Measurements from ENCODE around the gene TRIM59.

Gene TRIM59

GRCh38 chr3:160470181-160470580 lies 20.6 kb upstream of the TRIM59 start:
- DNase-seq (ENCODE audit: low read depth): no peak
- no peak for TF ChIP-seq MAX (IDR thresholded peaks at IDR 0.05; ENCODE audit: low read depth, low read length)
- no peak overlapping the region for H3K4me3 ChIP-seq (ENCODE audit: low read depth, low read length)

GRCh38 chr3:160464971-160465370 lies 15.4 kb upstream of the TRIM59 start:
- H3K4me3 ChIP-seq (ENCODE audit: low read depth, low read length): no peak overlapping the region
- TF ChIP-seq CTCF (IDR thresholded peaks at IDR 0.05; ENCODE audit: low read depth, low read length): no peak
- TF ChIP-seq MYC (IDR thresholded peaks at IDR 0.05; ENCODE audit: low read depth, low read length): no peak
- no peak for TF ChIP-seq MAX (IDR thresholded peaks at IDR 0.05; ENCODE audit: low read depth, low read length)
- TF ChIP-seq POLR2A (IDR thresholded peaks at IDR 0.05; ENCODE audit: extremely low read depth, insufficient read length): no peak
- no peak for DNase-seq (ENCODE audit: low read depth)

- no peak for TF ChIP-seq CTCF (IDR thresholded peaks at IDR 0.05; ENCODE audit: low read depth, low read length)
- no peak for TF ChIP-seq POLR2A (IDR thresholded peaks at IDR 0.05; ENCODE audit: extremely low read depth, insufficient read length)
- no peak for TF ChIP-seq MYC (IDR thresholded peaks at IDR 0.05; ENCODE audit: low read depth, low read length)
- TF ChIP-seq MAX (IDR thresholded peaks at IDR 0.05; ENCODE audit: low read depth, low read length): no peak
- no peak overlapping the region for H3K4me3 ChIP-seq (ENCODE audit: low read depth, low read length)
- no peak for DNase-seq (ENCODE audit: low read depth)
Observed at GRCh38 chr3:160464321-160464720, 14.7 kb upstream of the TRIM59 start.

- no peak for DNase-seq (ENCODE audit: low read depth)
- TF ChIP-seq POLR2A (IDR thresholded peaks at IDR 0.05; ENCODE audit: extremely low read depth, insufficient read length): no peak
- no peak for TF ChIP-seq CTCF (IDR thresholded peaks at IDR 0.05; ENCODE audit: low read depth, low read length)
- no peak for TF ChIP-seq MYC (IDR thresholded peaks at IDR 0.05; ENCODE audit: low read depth, low read length)
- TF ChIP-seq MAX (IDR thresholded peaks at IDR 0.05; ENCODE audit: low read depth, low read length): no peak
- H3K4me3 ChIP-seq (ENCODE audit: low read depth, low read length): no peak overlapping the region
Observed at GRCh38 chr3:160460033-160460432, 10.4 kb upstream of the TRIM59 start.

GRCh38 chr3:160459450-160459970 lies 9.9 kb upstream of the TRIM59 start:
- no peak overlapping the region for H3K4me3 ChIP-seq (ENCODE audit: low read depth, low read length)
- no peak for DNase-seq (ENCODE audit: low read depth)
- TF ChIP-seq POLR2A (IDR thresholded peaks at IDR 0.05; ENCODE audit: extremely low read depth, insufficient read length) (no peak), CTCF (IDR thresholded peaks at IDR 0.05; ENCODE audit: low read depth, low read length) (no peak), MAX (IDR thresholded peaks at IDR 0.05; ENCODE audit: low read depth, low read length) (no peak), MYC (IDR thresholded peaks at IDR 0.05; ENCODE audit: low read depth, low read length) (no peak)

GRCh38 chr3:160458151-160458550 lies 8.6 kb upstream of the TRIM59 start:
- no peak overlapping the region for H3K4me3 ChIP-seq (ENCODE audit: low read depth, low read length)
- DNase-seq (ENCODE audit: low read depth): no peak
- TF ChIP-seq POLR2A (IDR thresholded peaks at IDR 0.05; ENCODE audit: extremely low read depth, insufficient read length) (no peak), MYC (IDR thresholded peaks at IDR 0.05; ENCODE audit: low read depth, low read length) (no peak), CTCF (IDR thresholded peaks at IDR 0.05; ENCODE audit: low read depth, low read length) (no peak), MAX (IDR thresholded peaks at IDR 0.05; ENCODE audit: low read depth, low read length) (no peak)

Measured in NB4 (cell line).